Prostate gland (tissue), 2 donors: ENCODE measurements around the gene EDRF1.

Experiments
- POLR2A ChIP-seq: fragments of 450-650 bp; IDR thresholded peaks from one replicate; pipeline ENCODE4 v1.6.1; 2016; ENCODE audit warnings: antibody characterized with exemption, mild to moderate bottlenecking
- POLR2AphosphoS5 ChIP-seq: sonication (generic); formaldehyde crosslinking; IDR thresholded peaks from one replicate; pipeline ENCODE4 v1.6.1; 2017; ENCODE audit warnings: antibody characterized with exemption
- TF ChIP-seq, protein P1 (sequence below), 4 experiments: fragments of 200-600 bp in 2 of 4; fragments of 450-650 bp in 2 of 4; sonication (generic) in 2 of 4; IDR thresholded peaks; 1 replicate in 3 of 4; 2 replicates in 1 of 4; pipeline ENCODE4 v1.5.1; 2016 to 2019; ENCODE audit warnings: antibody characterized with exemption in 4 of 4, mild to moderate bottlenecking in 2 of 4, moderate library complexity in 2 of 4

DNA sequence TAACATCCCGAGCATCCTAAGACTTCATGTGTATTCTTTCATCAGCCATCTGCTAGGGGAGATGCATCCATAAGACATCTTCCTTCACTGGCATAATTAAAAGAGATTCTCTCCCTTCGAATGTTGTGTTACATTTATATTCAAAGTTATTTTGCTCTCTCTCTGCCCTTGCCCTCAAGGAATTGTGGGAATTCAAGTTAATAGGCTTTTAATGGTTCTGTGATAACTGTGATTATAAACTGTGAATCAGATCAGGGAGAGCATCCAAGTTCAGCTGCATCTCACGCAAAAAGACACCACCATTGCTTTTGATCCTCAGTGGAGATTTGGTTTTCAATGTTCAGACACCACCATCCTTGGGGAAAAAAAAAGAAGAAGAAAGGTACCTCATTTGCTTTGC, 27.3 kb upstream of the EDRF1 start:
- TF ChIP-seq, protein P1, sequence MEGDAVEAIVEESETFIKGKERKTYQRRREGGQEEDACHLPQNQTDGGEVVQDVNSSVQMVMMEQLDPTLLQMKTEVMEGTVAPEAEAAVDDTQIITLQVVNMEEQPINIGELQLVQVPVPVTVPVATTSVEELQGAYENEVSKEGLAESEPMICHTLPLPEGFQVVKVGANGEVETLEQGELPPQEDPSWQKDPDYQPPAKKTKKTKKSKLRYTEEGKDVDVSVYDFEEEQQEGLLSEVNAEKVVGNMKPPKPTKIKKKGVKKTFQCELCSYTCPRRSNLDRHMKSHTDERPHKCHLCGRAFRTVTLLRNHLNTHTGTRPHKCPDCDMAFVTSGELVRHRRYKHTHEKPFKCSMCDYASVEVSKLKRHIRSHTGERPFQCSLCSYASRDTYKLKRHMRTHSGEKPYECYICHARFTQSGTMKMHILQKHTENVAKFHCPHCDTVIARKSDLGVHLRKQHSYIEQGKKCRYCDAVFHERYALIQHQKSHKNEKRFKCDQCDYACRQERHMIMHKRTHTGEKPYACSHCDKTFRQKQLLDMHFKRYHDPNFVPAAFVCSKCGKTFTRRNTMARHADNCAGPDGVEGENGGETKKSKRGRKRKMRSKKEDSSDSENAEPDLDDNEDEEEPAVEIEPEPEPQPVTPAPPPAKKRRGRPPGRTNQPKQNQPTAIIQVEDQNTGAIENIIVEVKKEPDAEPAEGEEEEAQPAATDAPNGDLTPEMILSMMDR (IDR thresholded peaks at IDR 0.05) = no peak
- TF ChIP-seq POLR2A = no peak
- no peak for TF ChIP-seq POLR2AphosphoS5
